PC-3 (cell line): Measurements from ENCODE around the gene PHEX.

ENCODE experiments used
- EZH2 ChIP-seq: fragments of 300-600 bp; sonication (generic); IDR thresholded peaks from one replicate; pipeline ENCODE4 v1.6.1; 2017; ENCODE audit warnings: antibody characterized with exemption, mild to moderate bottlenecking, low read length; ENCODE audit not compliant: unreplicated experiment
- EZH2phosphoT487 ChIP-seq: fragments of 300-600 bp; sonication (generic); IDR thresholded peaks from 2 replicates; pipeline ENCODE4 v1.6.1; 2018; ENCODE audit warnings: mild to moderate bottlenecking, antibody characterized with exemption, low read length, borderline replicate concordance
- TF ChIP-seq, protein P1 (sequence below): fragments of 300-600 bp; sonication (generic); conservative IDR thresholded peaks from 2 replicates; pipeline ENCODE4 v1.5.1; 2017; ENCODE audit warnings: antibody characterized with exemption, low read depth, mild to moderate bottlenecking, low read length

- TF ChIP-seq, protein P1, sequence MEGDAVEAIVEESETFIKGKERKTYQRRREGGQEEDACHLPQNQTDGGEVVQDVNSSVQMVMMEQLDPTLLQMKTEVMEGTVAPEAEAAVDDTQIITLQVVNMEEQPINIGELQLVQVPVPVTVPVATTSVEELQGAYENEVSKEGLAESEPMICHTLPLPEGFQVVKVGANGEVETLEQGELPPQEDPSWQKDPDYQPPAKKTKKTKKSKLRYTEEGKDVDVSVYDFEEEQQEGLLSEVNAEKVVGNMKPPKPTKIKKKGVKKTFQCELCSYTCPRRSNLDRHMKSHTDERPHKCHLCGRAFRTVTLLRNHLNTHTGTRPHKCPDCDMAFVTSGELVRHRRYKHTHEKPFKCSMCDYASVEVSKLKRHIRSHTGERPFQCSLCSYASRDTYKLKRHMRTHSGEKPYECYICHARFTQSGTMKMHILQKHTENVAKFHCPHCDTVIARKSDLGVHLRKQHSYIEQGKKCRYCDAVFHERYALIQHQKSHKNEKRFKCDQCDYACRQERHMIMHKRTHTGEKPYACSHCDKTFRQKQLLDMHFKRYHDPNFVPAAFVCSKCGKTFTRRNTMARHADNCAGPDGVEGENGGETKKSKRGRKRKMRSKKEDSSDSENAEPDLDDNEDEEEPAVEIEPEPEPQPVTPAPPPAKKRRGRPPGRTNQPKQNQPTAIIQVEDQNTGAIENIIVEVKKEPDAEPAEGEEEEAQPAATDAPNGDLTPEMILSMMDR, result no peak
- TF ChIP-seq EZH2 (no peak), EZH2phosphoT487 (no peak)
These were observed 162.5 kb downstream of the PHEX start for GRCh38 chrX:22194660-22194945.
